ENCODE results near the gene SPATA21.

Gene SPATA21

GRCh38 chr1:16372535-16373285 lies 64.5 kb downstream of the SPATA21 start:
- TF ChIP-seq CTCF (IDR thresholded peaks at IDR 0.05; ENCODE audit: insufficient read depth, low read length, poor library complexity, severe bottlenecking): no peak
- no peak for TF ChIP-seq EZH2phosphoT487 (conservative IDR thresholded peaks at IDR 0.05; ENCODE audit: low read length)
- Histone ChIP-seq H3K36me3 (ENCODE audit: low read length) (no peaks in the 10 kb centered on the region), H2AFZ (ENCODE audit: low read depth, low read length, severe bottlenecking) (no peak overlapping the region), H3F3A (ENCODE audit: insufficient read depth) (peaks cover 3% of the 10 kb centered on the region; the same call in 1 of the 2 replicates), H3K27me3 (ENCODE audit: low read length) (no peaks in the 10 kb centered on the region), H3K9me2 (replicated peaks; ENCODE audit: insufficient read depth, low read length) (no peaks in the 10 kb centered on the region), H3K4me2 (ENCODE audit: low read depth, low read length, poor library complexity, severe bottlenecking) (no peak overlapping the region), H3K9ac (ENCODE audit: low read length) (no peak overlapping the region), H3K9me3 (ENCODE audit: insufficient read depth, low read length) (no peaks in the 10 kb centered on the region), H3K4me3 (ENCODE audit: insufficient read depth, low read length, poor library complexity, severe bottlenecking) (no peak overlapping the region), H3K79me2 (ENCODE audit: insufficient read depth, low read length) (peaks cover 100% of the 10 kb centered on the region), H3K27ac (ENCODE audit: low read depth, low read length) (no peak overlapping the region), H4K20me1 (ENCODE audit: low read depth, low read length) (peaks cover 37% of the 10 kb centered on the region; the same call in 1 of the 2 replicates)

GRCh38 chr1:16371725-16372124 lies 65.5 kb downstream of the SPATA21 start:
- TF ChIP-seq EZH2phosphoT487 (conservative IDR thresholded peaks at IDR 0.05; ENCODE audit: low read length): no peak
- no peak for TF ChIP-seq CTCF (IDR thresholded peaks at IDR 0.05; ENCODE audit: insufficient read depth, low read length, poor library complexity, severe bottlenecking)
- Histone ChIP-seq H4K20me1 (ENCODE audit: low read depth, low read length) (peaks cover 32% of the 10 kb centered on the region; the same call in 1 of the 2 replicates), H3K36me3 (ENCODE audit: low read length) (no peaks in the 10 kb centered on the region), H3F3A (ENCODE audit: insufficient read depth) (peaks cover 3% of the 10 kb centered on the region; the same call in 1 of the 2 replicates), H2AFZ (ENCODE audit: low read depth, low read length, severe bottlenecking) (no peak overlapping the region), H3K79me2 (ENCODE audit: insufficient read depth, low read length) (peaks cover 94% of the 10 kb centered on the region), H3K9me3 (ENCODE audit: insufficient read depth, low read length) (no peaks in the 10 kb centered on the region), H3K9ac (ENCODE audit: low read length) (no peak overlapping the region), H3K27me3 (ENCODE audit: low read length) (no peaks in the 10 kb centered on the region), H3K9me2 (replicated peaks; ENCODE audit: insufficient read depth, low read length) (no peaks in the 10 kb centered on the region), H3K4me2 (ENCODE audit: low read depth, low read length, poor library complexity, severe bottlenecking) (no peak overlapping the region), H3K4me3 (ENCODE audit: insufficient read depth, low read length, poor library complexity, severe bottlenecking) (no peak overlapping the region), H3K27ac (ENCODE audit: low read depth, low read length) (no peak overlapping the region)

GRCh38 chr1:16369821-16370220 lies 67.4 kb downstream of the SPATA21 start:
- Histone ChIP-seq H3K36me3 (ENCODE audit: low read length) (no peaks in the 10 kb centered on the region), H3K9me3 (ENCODE audit: insufficient read depth, low read length) (no peaks in the 10 kb centered on the region), H3K4me2 (ENCODE audit: low read depth, low read length, poor library complexity, severe bottlenecking) (no peak overlapping the region), H3K9ac (ENCODE audit: low read length) (no peak overlapping the region), H3K4me3 (ENCODE audit: insufficient read depth, low read length, poor library complexity, severe bottlenecking) (no peak overlapping the region), H3F3A (ENCODE audit: insufficient read depth) (peaks cover 3% of the 10 kb centered on the region; the same call in 1 of the 2 replicates), H3K27ac (ENCODE audit: low read depth, low read length) (no peak overlapping the region), H4K20me1 (ENCODE audit: low read depth, low read length) (peaks cover 31% of the 10 kb centered on the region; the same call in 1 of the 2 replicates), H3K27me3 (ENCODE audit: low read length) (no peaks in the 10 kb centered on the region), H3K79me2 (ENCODE audit: insufficient read depth, low read length) (peaks cover 75% of the 10 kb centered on the region), H2AFZ (ENCODE audit: low read depth, low read length, severe bottlenecking) (no peak overlapping the region), H3K9me2 (replicated peaks; ENCODE audit: insufficient read depth, low read length) (no peaks in the 10 kb centered on the region)
- TF ChIP-seq EZH2phosphoT487 (conservative IDR thresholded peaks at IDR 0.05; ENCODE audit: low read length) (no peak), CTCF (IDR thresholded peaks at IDR 0.05; ENCODE audit: insufficient read depth, low read length, poor library complexity, severe bottlenecking) (no peak)
